Panc1 (cell line): ENCODE data around the gene IGFLR1. TPM values are rescaled to one million over a fixed set of nuclear protein-coding genes. Genes with fewer than 3 reads are reported as not detected.

Experiments
- ATAC-seq: fragments of 200-7000 bp; cut with Tn5 transposase; 2 replicates; pipeline ENCODE4 v1.9.1; 2020; ENCODE audit warnings: mild to moderate bottlenecking, moderate library complexity
- BruUV-seq: library from RNA; stranded (reverse); fragments of 400-500 nt; replicated peaks from 2 replicates; lab custom pipeline; 2021; lab: Mats Ljungman, UMichigan
- CTCF ChIA-PET: fragments of 300-600 bp; sonication (Branson Sonifier 250); formaldehyde crosslinking; loops from one replicate; lab custom pipeline; 2022; ENCODE audit warnings: antibody characterized with exemption; lab: Charles Lee
- POLR2A ChIA-PET: fragments of 300-600 bp; sonication (Branson Sonifier 250); formaldehyde crosslinking; loops from one replicate; lab custom pipeline; 2022; ENCODE audit warnings: antibody characterized with exemption; lab: Charles Lee
- DNase-seq: peaks from one replicate; pipeline ENCODE4 v3.0.0-alpha.2; 2010; ENCODE audit warnings: low read depth, low spot score
- H3K27ac ChIP-seq: 2 replicates; pipeline ENCODE4 v1.5.1; 2011; ENCODE audit warnings: mild to moderate bottlenecking, low read length, inconsistent platforms
- H3K27me3 ChIP-seq: fragments of 200-500 bp; sonication (Bioruptor generic); 2 replicates; pipeline ENCODE4 v1.6.0; 2014; ENCODE audit warnings: low read length, inconsistent platforms; ENCODE audit not compliant: control insufficient read depth, insufficient read depth
- H3K36me3 ChIP-seq: fragments of 200-500 bp; sonication (Bioruptor generic); 2 replicates; pipeline ENCODE4 v1.5.1; 2014; ENCODE audit warnings: inconsistent platforms, mild to moderate bottlenecking, low read length, moderate library complexity; ENCODE audit not compliant: control insufficient read depth, insufficient read depth
- H3K4me1 ChIP-seq: 2 replicates; pipeline ENCODE4 v1.5.1; 2011; ENCODE audit warnings: inconsistent platforms, mild to moderate bottlenecking, low read length, moderate library complexity; ENCODE audit not compliant: control insufficient read depth, insufficient read depth
- H3K4me3 ChIP-seq, 2 experiments: 2 replicates each; pipeline ENCODE4 v1.5.1; 2011 to 2012; ENCODE audit warnings: low read depth in 2 of 2, low read length in 2 of 2, mild to moderate bottlenecking in 2 of 2, inconsistent platforms in 1 of 2, moderate library complexity in 1 of 2
- H3K9me3 ChIP-seq: fragments of 200-500 bp; sonication (Bioruptor generic); 2 replicates; pipeline ENCODE4 v1.5.1; 2014; ENCODE audit warnings: low read depth, mild to moderate bottlenecking, inconsistent platforms, low read length, moderate library complexity; ENCODE audit not compliant: control insufficient read depth, insufficient read depth
- POLR2AphosphoS5 ChIP-seq: IDR thresholded peaks from 2 replicates; pipeline ENCODE4 v1.6.1; 2012; ENCODE audit warnings: mild to moderate bottlenecking, low read depth, low read length, moderate library complexity
- SIN3A ChIP-seq: IDR thresholded peaks from 2 replicates; pipeline ENCODE4 v1.6.1; 2012; ENCODE audit warnings: low read depth, mild to moderate bottlenecking, low read length, moderate library complexity, borderline replicate concordance; ENCODE audit not compliant: insufficient read depth
- TCF7L2 ChIP-seq: IDR thresholded peaks from 2 replicates; pipeline ENCODE4 v1.6.1; 2011; ENCODE audit warnings: mild to moderate bottlenecking, low read depth, low read length, inconsistent platforms
- in situ Hi-C: cut with HindIII; loops from 2 replicates; pipeline ENCODE4 v1.10.0; 2016; ENCODE audit warnings: low sequenced_read_pairs, low pct_unique_long_range_greater_than_20kb
- intact Hi-C: fragments of 100-400 bp; cut with micrococcal nuclease; formaldehyde crosslinking; loops from one replicate; pipeline ENCODE4 v1.10.0; 2022; ENCODE audit not compliant: unreplicated experiment
- total RNA-seq: library from RNA; stranded (reverse); gene quantifications from one replicate; pipeline ENCODE4 v1.2.1, GENCODE V29; 2021; ENCODE audit not compliant: unreplicated experiment
- TF ChIP-seq, protein P1 (sequence below): fragments of 450-650 bp; IDR thresholded peaks from 2 replicates; pipeline ENCODE4 v1.5.1; 2017; ENCODE audit warnings: mild to moderate bottlenecking
- TF ChIP-seq, protein P2 (sequence below), 2 experiments: IDR thresholded peaks; 2 replicates each; pipeline ENCODE4 v1.6.1; 2011 to 2012; ENCODE audit warnings: low read depth in 2 of 2, control low read depth in 1 of 2, low read length in 1 of 2, mild to moderate bottlenecking in 1 of 2, moderate library complexity in 1 of 2; ENCODE audit not compliant: insufficient read depth in 1 of 2

Gene IGFLR1
- total RNA-seq, 1 experiment from 2014 or later = 12.5 TPM

DNA sequence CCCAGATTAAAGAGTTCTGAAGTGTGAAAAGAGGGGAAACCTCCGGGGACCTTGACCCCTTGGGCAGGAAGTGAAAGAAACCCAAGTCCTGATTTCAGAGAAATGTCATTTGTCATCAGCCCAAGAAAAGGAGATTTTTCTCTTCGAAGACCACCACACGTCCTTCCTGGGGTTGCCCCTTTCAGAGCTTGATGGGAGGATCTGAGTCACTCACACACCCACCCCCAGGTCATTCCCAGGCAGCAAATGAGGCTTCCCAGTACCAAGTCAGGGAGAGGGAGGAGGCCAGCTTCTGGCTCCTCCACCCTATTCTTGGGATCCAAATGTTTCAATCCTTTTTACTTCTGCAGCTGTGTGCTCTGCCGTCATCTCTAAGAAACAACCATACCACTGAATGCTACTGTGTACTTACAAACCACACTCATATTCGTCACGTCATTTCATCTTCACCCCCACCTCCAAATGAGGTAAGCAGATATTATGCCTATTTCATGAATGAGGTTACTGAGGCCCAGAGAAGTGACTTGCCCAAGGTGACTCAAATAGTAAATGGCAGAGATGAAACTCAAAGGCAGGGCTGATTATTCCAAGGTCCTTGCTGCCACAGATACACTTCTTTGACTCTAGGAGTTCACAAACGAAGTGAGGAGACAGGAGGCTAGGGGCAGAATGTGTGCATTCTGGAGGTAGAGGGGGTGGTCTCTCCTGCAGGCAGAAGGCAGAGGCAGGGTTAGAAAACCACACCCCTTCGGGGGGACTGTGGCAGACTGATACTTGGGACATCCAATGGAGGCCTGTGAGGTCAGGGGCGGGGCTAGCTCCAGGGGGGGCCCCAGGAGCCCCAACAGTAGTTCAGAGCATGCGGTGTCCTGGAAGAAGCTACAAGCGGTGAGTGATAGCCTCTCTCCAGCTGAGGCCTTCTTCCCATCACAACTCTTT, 29.4 kb downstream of the IGFLR1 start:
- no peaks in the 10 kb centered on the region; the same call in 1 of the 2 replicates for H3K36me3 ChIP-seq
- BruUV-seq = no TSS peak
- H3K4me1 ChIP-seq = peaks cover 12% of the 10 kb centered on the region
- H3K27me3 ChIP-seq = no peaks in the 10 kb centered on the region
- in situ Hi-C loops (no loop called here), intact Hi-C loops (loop anchor here (10.0 kb wide), 1 partner anchor 158 kb away; no protein-coding TSS in a partner anchor)
- H3K4me3 ChIP-seq = no peak overlapping the region
- no peaks in the 10 kb centered on the region for H3K9me3 ChIP-seq
- no peak for ATAC-seq
- ChIA-PET POLR2A (interaction anchor here (0.6 kb wide), 1 partner anchor 11 kb away, joined by 7 read pairs; no protein-coding TSS in a partner anchor), CTCF (interaction anchor here (0.7 kb wide), 1 partner anchor 187 kb away, joined by 3 read pairs; no protein-coding TSS in a partner anchor)
- no peak overlapping the region for H3K27ac ChIP-seq
- no peak for DNase-seq
- TF ChIP-seq TCF7L2 (no peak), SIN3A (no peak), POLR2AphosphoS5 (no peak)
- TF ChIP-seq, protein P1, sequence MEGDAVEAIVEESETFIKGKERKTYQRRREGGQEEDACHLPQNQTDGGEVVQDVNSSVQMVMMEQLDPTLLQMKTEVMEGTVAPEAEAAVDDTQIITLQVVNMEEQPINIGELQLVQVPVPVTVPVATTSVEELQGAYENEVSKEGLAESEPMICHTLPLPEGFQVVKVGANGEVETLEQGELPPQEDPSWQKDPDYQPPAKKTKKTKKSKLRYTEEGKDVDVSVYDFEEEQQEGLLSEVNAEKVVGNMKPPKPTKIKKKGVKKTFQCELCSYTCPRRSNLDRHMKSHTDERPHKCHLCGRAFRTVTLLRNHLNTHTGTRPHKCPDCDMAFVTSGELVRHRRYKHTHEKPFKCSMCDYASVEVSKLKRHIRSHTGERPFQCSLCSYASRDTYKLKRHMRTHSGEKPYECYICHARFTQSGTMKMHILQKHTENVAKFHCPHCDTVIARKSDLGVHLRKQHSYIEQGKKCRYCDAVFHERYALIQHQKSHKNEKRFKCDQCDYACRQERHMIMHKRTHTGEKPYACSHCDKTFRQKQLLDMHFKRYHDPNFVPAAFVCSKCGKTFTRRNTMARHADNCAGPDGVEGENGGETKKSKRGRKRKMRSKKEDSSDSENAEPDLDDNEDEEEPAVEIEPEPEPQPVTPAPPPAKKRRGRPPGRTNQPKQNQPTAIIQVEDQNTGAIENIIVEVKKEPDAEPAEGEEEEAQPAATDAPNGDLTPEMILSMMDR = no peak
- TF ChIP-seq, protein P2, sequence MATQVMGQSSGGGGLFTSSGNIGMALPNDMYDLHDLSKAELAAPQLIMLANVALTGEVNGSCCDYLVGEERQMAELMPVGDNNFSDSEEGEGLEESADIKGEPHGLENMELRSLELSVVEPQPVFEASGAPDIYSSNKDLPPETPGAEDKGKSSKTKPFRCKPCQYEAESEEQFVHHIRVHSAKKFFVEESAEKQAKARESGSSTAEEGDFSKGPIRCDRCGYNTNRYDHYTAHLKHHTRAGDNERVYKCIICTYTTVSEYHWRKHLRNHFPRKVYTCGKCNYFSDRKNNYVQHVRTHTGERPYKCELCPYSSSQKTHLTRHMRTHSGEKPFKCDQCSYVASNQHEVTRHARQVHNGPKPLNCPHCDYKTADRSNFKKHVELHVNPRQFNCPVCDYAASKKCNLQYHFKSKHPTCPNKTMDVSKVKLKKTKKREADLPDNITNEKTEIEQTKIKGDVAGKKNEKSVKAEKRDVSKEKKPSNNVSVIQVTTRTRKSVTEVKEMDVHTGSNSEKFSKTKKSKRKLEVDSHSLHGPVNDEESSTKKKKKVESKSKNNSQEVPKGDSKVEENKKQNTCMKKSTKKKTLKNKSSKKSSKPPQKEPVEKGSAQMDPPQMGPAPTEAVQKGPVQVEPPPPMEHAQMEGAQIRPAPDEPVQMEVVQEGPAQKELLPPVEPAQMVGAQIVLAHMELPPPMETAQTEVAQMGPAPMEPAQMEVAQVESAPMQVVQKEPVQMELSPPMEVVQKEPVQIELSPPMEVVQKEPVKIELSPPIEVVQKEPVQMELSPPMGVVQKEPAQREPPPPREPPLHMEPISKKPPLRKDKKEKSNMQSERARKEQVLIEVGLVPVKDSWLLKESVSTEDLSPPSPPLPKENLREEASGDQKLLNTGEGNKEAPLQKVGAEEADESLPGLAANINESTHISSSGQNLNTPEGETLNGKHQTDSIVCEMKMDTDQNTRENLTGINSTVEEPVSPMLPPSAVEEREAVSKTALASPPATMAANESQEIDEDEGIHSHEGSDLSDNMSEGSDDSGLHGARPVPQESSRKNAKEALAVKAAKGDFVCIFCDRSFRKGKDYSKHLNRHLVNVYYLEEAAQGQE (IDR thresholded peaks at IDR 0.05; ENCODE audit: insufficient read depth in 1 of 2, low read depth in 2 of 2, low read length in 1 of 2) = no peak

DNA sequence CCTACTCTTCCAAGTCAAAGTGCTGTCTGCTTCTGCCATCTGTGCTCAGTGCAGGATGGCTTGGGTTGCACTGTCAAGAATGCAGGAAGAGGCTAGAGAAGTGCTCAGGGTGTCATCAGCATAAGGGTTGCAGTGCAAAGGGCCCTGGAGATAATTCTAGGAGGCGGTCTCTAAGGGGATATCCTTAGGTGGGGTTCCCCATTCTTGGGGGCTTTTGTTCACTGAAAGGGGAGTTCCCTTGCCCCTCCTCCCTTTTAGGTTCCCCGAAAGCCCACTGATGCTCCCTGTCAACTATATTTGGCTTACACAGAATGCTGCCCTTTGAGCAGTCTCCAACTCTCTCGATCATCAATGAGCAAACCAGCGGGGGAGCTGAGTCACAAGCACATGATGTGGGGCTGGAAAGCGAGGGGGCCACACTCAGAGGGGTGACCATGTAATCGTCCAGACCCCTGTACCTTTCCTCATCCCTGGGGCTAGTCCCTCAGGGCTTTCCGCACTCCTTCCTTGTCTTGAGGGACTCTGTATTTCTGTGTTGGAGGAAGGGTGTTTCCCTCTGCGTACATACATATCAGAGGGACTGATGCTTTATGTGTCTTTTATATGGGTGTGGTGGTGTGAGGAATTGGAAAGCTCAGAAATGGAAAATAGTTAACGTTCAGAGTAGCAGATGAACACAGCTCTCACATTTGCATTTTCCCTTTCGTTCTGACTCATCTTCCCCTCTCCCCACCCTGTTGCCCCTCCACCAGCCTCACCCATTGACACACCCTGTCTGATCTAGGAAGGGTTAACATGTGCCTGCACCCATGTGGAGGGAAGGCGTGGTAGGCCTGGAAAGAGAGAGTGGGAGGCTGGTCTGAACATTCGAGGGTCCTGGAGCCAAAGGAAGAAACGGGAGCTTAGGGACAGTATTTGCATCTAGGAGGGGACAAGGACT, 31.2 kb downstream of the IGFLR1 start:
- H3K27ac ChIP-seq = no peak overlapping the region
- no peak overlapping the region for H3K4me3 ChIP-seq
- BruUV-seq = no TSS peak
- in situ Hi-C loops (no loop called here), intact Hi-C loops (loop anchor here (10.0 kb wide), 1 partner anchor 156 kb away; no protein-coding TSS in a partner anchor)
- CTCF ChIA-PET = interaction anchor here (0.6 kb wide), 1 partner anchor 215 kb away, joined by 7 read pairs; no protein-coding TSS in a partner anchor
- H3K9me3 ChIP-seq = no peaks in the 10 kb centered on the region
- ATAC-seq (no peak), DNase-seq (no peak)
- H3K27me3 ChIP-seq = no peaks in the 10 kb centered on the region
- POLR2A ChIA-PET = no interaction called here
- TF ChIP-seq POLR2AphosphoS5 (no peak), TCF7L2 (no peak), SIN3A (no peak)
- TF ChIP-seq, protein P1 = no peak
- TF ChIP-seq, protein P2 (IDR thresholded peaks at IDR 0.05; ENCODE audit: insufficient read depth in 1 of 2, low read depth in 2 of 2, low read length in 1 of 2) = no peak
- H3K4me1 ChIP-seq = peaks cover 9% of the 10 kb centered on the region
- H3K36me3 ChIP-seq = no peaks in the 10 kb centered on the region
